HG03108 (cell line): ENCODE results near the gene SOCS4.
"Not testable (repeated sequence)": the region's sequence is repeated elsewhere in the genome, so short reads cannot be mapped to it uniquely, and the experiment has no call there.

Experiments
- ATAC-seq: cut with Tn5 transposase; IDR thresholded peaks from one replicate; pipeline ENCODE4 v1.9.1; 2021; ENCODE audit warnings: moderate library complexity; ENCODE audit not compliant: unreplicated experiment

SOCS4 gene

GRCh38 chr14:55051423-55052268 lies 24.6 kb downstream of the SOCS4 start, which contains the start of gene MAPK1IP1L:
Gene MAPK1IP1L (plus strand): TSS chr14:55051647. CDS start chr14:55061684, 10,037 bp downstream.
- peak; percentile 91 for ATAC-seq

GRCh38 chr14:55052269-55052930 lies 25.4 kb downstream of the SOCS4 start:
- ATAC-seq, result peak; percentile 3

GRCh38 chr14:55053018-55053417 lies 26.0 kb downstream of the SOCS4 start:
- no peak for ATAC-seq

GRCh38 chr14:55053500-55053899 lies 26.5 kb downstream of the SOCS4 start:
- no peak for ATAC-seq

GRCh38 chr14:55054098-55054497 lies 27.1 kb downstream of the SOCS4 start:
- no peak for ATAC-seq

GRCh38 chr14:55057919-55058318 lies 30.9 kb downstream of the SOCS4 start:
- ATAC-seq, result no peak

GRCh38 chr14:55059333-55059732 lies 32.3 kb downstream of the SOCS4 start:
- no peak for ATAC-seq

GRCh38 chr14:55062517-55063351 lies 35.7 kb downstream of the SOCS4 start:
- ATAC-seq, result no peak

GRCh38 chr14:55064896-55065295 lies 37.9 kb downstream of the SOCS4 start:
- not testable (repeated sequence) for ATAC-seq

- ATAC-seq, result no peak
Measured at GRCh38 chr14:55065411-55065810, 38.4 kb downstream of the SOCS4 start.

GRCh38 chr14:55066223-55066622 lies 39.2 kb downstream of the SOCS4 start:
- no peak for ATAC-seq

- ATAC-seq, result no peak
Measured at GRCh38 chr14:55070981-55071411, 44.0 kb downstream of the SOCS4 start.

GRCh38 chr14:55071870-55072640 lies 45.0 kb downstream of the SOCS4 start:
- peak; percentile 53 for ATAC-seq

GRCh38 chr14:55073856-55074255 lies 46.8 kb downstream of the SOCS4 start:
- no peak for ATAC-seq

GRCh38 chr14:55074662-55075061 lies 47.6 kb downstream of the SOCS4 start:
- peak; percentile 37 for ATAC-seq

GRCh38 chr14:55075628-55076175 lies 48.7 kb downstream of the SOCS4 start:
- no peak for ATAC-seq

- ATAC-seq, result no peak
Measured at GRCh38 chr14:55077170-55078151, 50.4 kb downstream of the SOCS4 start.

- not testable (repeated sequence) for ATAC-seq
Measured at GRCh38 chr14:55079961-55080360, 52.9 kb downstream of the SOCS4 start.
